ENCODE results near the gene PPP2R5D. TPM values are rescaled to one million over a fixed set of nuclear protein-coding genes. Genes with fewer than 3 reads are reported as not detected.

Gene PPP2R5D
- polyA plus RNA-seq, 1 experiment = 59.5 TPM

- Histone ChIP-seq H3K9me3 (ENCODE audit: control insufficient read depth, insufficient read depth, low read length) (no peaks in the 10 kb centered on the region; the same call in 1 of the 2 replicates), H3K4me3 (ENCODE audit: low read depth, low read length) (no peak overlapping the region), H3K27ac (ENCODE audit: low read depth, low read length) (no peak overlapping the region), H3K27me3 (ENCODE audit: control insufficient read depth, insufficient read depth, low read length) (no peaks in the 10 kb centered on the region)
- ChIA-PET POLR2A (no interaction called here), CTCF (no interaction called here)
- DNase-seq (ENCODE audit: low read depth, low spot score) = no peak
- no peak for TF ChIP-seq CTCF (IDR thresholded peaks at IDR 0.05; ENCODE audit: low read depth, low read length)
Observed at GRCh38 chr6:43019152-43019551, 34.8 kb downstream of the PPP2R5D start.

- TF ChIP-seq CTCF (IDR thresholded peaks at IDR 0.05; ENCODE audit: low read depth, low read length) = no peak
- Histone ChIP-seq H3K4me3 (ENCODE audit: low read depth, low read length) (no peak overlapping the region), H3K27me3 (ENCODE audit: control insufficient read depth, insufficient read depth, low read length) (no peaks in the 10 kb centered on the region), H3K27ac (ENCODE audit: low read depth, low read length) (peak overlapping the region; percentile 52), H3K9me3 (ENCODE audit: control insufficient read depth, insufficient read depth, low read length) (no peaks in the 10 kb centered on the region; the same call in 1 of the 2 replicates)
- ChIA-PET POLR2A (interaction anchor here (0.6 to 2.9 kb wide), 5 partner anchors 13 to 75 kb away, joined by 3 to 12 read pairs (median 4); partner anchors contain the start of genes CUL7, PEX6 and PPP2R5D), CTCF (interaction anchor here (1.1 kb wide), 2 partner anchors 119 to 124 kb away, joined by 6 to 8 read pairs; no protein-coding TSS in a partner anchor)
- DNase-seq (ENCODE audit: low read depth, low spot score) = no peak
Observed at GRCh38 chr6:43020052-43020705, 35.8 kb downstream of the PPP2R5D start.

GRCh38 chr6:43020847-43021246 is 36.5 kb downstream of the PPP2R5D start:
- POLR2A ChIA-PET = interaction anchor here (0.6 to 2.9 kb wide), 8 partner anchors 12 to 162 kb away, joined by 3 to 12 read pairs (median 4); partner anchors contain the start of genes CUL7, CUL9, KLC4 and MRPL2
- no peak for DNase-seq (ENCODE audit: low read depth, low spot score)

GRCh38 chr6:43021270-43022047 is 37.1 kb downstream of the PPP2R5D start, which contains the start of gene RRP36:
Gene RRP36 (plus strand): TSS chr6:43021623. CDS start chr6:43021655, 32 bp downstream.
- no peak for TF ChIP-seq CTCF (IDR thresholded peaks at IDR 0.05; ENCODE audit: low read depth, low read length)
- no peaks in the 10 kb centered on the region for H3K27me3 ChIP-seq (ENCODE audit: control insufficient read depth, insufficient read depth, low read length)
- ChIA-PET CTCF (interaction anchor here (0.6 to 1.1 kb wide), 4 partner anchors 100 to 208 kb away, joined by 3 to 8 read pairs (median 4); partner anchors contain the start of gene DNPH1), POLR2A (interaction anchor here (0.6 to 2.9 kb wide), 9 partner anchors 11 to 460 kb away, joined by 3 to 12 read pairs (median 4); partner anchors contain the start of genes CNPY3, CUL7, CUL9 and KLC4)
- DNase-seq (ENCODE audit: low read depth, low spot score) = no peak
- no peaks in the 10 kb centered on the region; the same call in 1 of the 2 replicates for H3K9me3 ChIP-seq (ENCODE audit: control insufficient read depth, insufficient read depth, low read length)
- peak within 1 kb of the TSS; percentile 93 for H3K4me3 ChIP-seq (ENCODE audit: low read depth, low read length)
- H3K27ac ChIP-seq (ENCODE audit: low read depth, low read length) = peak within 1 kb of the TSS; percentile 85

More at GRCh38 chr6:43020847-43021246, 36.5 kb downstream of the PPP2R5D start:
- H3K9me3 ChIP-seq (ENCODE audit: control insufficient read depth, insufficient read depth, low read length) = no peaks in the 10 kb centered on the region; the same call in 1 of the 2 replicates
- peak overlapping the region; percentile 85 for H3K27ac ChIP-seq (ENCODE audit: low read depth, low read length)
- CTCF ChIA-PET = interaction anchor here (0.6 to 1.1 kb wide), 4 partner anchors 100 to 208 kb away, joined by 3 to 8 read pairs (median 4); partner anchors contain the start of gene DNPH1
- TF ChIP-seq CTCF (IDR thresholded peaks at IDR 0.05; ENCODE audit: low read depth, low read length) = no peak
- H3K27me3 ChIP-seq (ENCODE audit: control insufficient read depth, insufficient read depth, low read length) = no peaks in the 10 kb centered on the region
- H3K4me3 ChIP-seq (ENCODE audit: low read depth, low read length) = no peak overlapping the region; the same call in 1 of the 2 replicates

All from AG04450 (cell line).